ENCODE measurements around the gene SOX21. TPM values are rescaled to one million over a fixed set of nuclear protein-coding genes. Genes with fewer than 3 reads are reported as not detected.

The SOX21 gene
- polyA plus RNA-seq, 1 donor (not counting 4 experiments of a cell fraction or from before 2014, with no cell fraction given) = not detected

DNA sequence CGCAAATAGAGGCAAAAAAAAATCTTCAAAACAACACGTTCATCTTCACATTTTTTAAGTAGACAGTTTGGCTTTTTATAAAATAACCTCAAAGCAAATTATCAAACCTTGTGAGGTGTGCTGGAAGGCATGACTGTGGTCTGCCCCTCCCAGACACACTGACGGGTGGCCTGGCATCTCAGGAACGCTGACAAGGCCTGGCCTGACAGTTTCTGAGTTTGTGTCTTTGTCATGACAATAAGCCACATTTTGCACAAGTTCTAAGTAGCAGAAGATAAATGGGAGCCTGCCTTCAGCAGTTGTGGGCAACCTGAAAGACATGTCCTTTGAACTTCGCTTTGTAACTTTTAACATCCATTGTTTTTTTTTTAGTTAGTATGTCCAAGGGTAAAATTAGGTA lies 38.5 kb downstream of the SOX21 start:
- DNase-seq (ENCODE audit: low read depth, low spot score) (no peak), FAIRE-seq (no peak)
- Histone ChIP-seq H3K4me3 (ENCODE audit: control insufficient read depth in 2 of 3, extremely low read depth in 1 of 3, insufficient read depth in 2 of 3, low read depth in 1 of 3, low read length in 3 of 3) (no peak overlapping the region), H3K4me2 (ENCODE audit: control insufficient read depth, extremely low read depth, insufficient read depth, low read depth, low read length) (no peak overlapping the region), H3K9me1 (ENCODE audit: control insufficient read depth, extremely low read depth, insufficient read depth, low read length) (no peaks in the 10 kb centered on the region), H4K20me1 (ENCODE audit: control insufficient read depth, extremely low read depth, insufficient read depth, low read length) (no peaks in the 10 kb centered on the region), H3K27ac (ENCODE audit: control insufficient read depth, insufficient read depth, low read length) (no peak overlapping the region), H3K79me2 (ENCODE audit: control insufficient read depth, insufficient read depth, low read length) (no peaks in the 10 kb centered on the region), H3K4me1 (ENCODE audit: control insufficient read depth, extremely low read depth, insufficient read depth, low read length) (no peaks in the 10 kb centered on the region), H3K36me3 (ENCODE audit: control insufficient read depth in 2 of 2, extremely low read depth in 1 of 2, insufficient read depth in 2 of 2, low read length in 2 of 2) (no peaks in the 10 kb centered on the region), H3K9me3 (ENCODE audit: control insufficient read depth, low read depth, low read length) (no peaks in the 10 kb centered on the region), H3K27me3 (ENCODE audit: control insufficient read depth, extremely low read depth, insufficient read depth, low read length) (no peaks in the 10 kb centered on the region), H3K9ac (ENCODE audit: control insufficient read depth, extremely low read depth, insufficient read depth, low read length) (no peak overlapping the region), H2AFZ (ENCODE audit: control insufficient read depth, low read length) (no peak overlapping the region)
- no peak for TF ChIP-seq EZH2 (IDR thresholded peaks at IDR 0.05; ENCODE audit: low read length)
- TF ChIP-seq, protein P1, sequence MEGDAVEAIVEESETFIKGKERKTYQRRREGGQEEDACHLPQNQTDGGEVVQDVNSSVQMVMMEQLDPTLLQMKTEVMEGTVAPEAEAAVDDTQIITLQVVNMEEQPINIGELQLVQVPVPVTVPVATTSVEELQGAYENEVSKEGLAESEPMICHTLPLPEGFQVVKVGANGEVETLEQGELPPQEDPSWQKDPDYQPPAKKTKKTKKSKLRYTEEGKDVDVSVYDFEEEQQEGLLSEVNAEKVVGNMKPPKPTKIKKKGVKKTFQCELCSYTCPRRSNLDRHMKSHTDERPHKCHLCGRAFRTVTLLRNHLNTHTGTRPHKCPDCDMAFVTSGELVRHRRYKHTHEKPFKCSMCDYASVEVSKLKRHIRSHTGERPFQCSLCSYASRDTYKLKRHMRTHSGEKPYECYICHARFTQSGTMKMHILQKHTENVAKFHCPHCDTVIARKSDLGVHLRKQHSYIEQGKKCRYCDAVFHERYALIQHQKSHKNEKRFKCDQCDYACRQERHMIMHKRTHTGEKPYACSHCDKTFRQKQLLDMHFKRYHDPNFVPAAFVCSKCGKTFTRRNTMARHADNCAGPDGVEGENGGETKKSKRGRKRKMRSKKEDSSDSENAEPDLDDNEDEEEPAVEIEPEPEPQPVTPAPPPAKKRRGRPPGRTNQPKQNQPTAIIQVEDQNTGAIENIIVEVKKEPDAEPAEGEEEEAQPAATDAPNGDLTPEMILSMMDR (optimal IDR thresholded peaks at IDR 0.05 in 1 of 3, IDR thresholded peaks at IDR 0.05 in 1 of 3, conservative IDR thresholded peaks at IDR 0.05 in 1 of 3; ENCODE audit: extremely low read depth in 1 of 3, insufficient read depth in 2 of 3, low read length in 3 of 3) = no peak
- dilution Hi-C loops (cut with MboI; ENCODE audit: extremely low pct_ligation_motif_present, low sequenced_read_pairs) = no loop called here

DNA sequence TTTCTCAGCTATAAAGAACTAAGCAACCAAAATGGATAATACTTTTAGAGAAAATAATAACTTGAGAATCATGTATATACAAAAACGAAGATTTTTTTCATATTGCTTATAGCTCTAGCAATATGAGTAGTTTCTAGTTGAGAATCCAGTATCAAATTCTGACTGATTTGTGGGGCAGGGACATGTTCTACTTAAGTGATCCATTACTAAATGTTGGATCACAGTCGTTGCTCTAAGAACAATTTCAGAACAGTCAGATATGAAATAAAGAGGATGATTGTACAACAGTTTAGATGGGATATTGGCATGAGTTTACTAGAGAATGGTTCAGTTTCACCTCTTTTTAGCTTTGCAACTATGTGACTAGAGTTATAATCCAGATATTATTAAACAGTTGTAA lies 39.9 kb downstream of the SOX21 start:
- FAIRE-seq (peak; percentile 29), DNase-seq (ENCODE audit: low read depth, low spot score) (no peak)
- Histone ChIP-seq H3K36me3 (ENCODE audit: control insufficient read depth in 2 of 2, extremely low read depth in 1 of 2, insufficient read depth in 2 of 2, low read length in 2 of 2) (no peaks in the 10 kb centered on the region), H3K27ac (ENCODE audit: control insufficient read depth, insufficient read depth, low read length) (no peak overlapping the region), H4K20me1 (ENCODE audit: control insufficient read depth, extremely low read depth, insufficient read depth, low read length) (no peaks in the 10 kb centered on the region), H3K9me1 (ENCODE audit: control insufficient read depth, extremely low read depth, insufficient read depth, low read length) (no peaks in the 10 kb centered on the region), H3K9me3 (ENCODE audit: control insufficient read depth, low read depth, low read length) (no peaks in the 10 kb centered on the region), H2AFZ (ENCODE audit: control insufficient read depth, low read length) (no peak overlapping the region), H3K4me2 (ENCODE audit: control insufficient read depth, extremely low read depth, insufficient read depth, low read depth, low read length) (no peak overlapping the region), H3K79me2 (ENCODE audit: control insufficient read depth, insufficient read depth, low read length) (no peaks in the 10 kb centered on the region), H3K9ac (ENCODE audit: control insufficient read depth, extremely low read depth, insufficient read depth, low read length) (no peak overlapping the region), H3K4me1 (ENCODE audit: control insufficient read depth, extremely low read depth, insufficient read depth, low read length) (no peaks in the 10 kb centered on the region), H3K27me3 (ENCODE audit: control insufficient read depth, extremely low read depth, insufficient read depth, low read length) (no peaks in the 10 kb centered on the region), H3K4me3 (ENCODE audit: control insufficient read depth in 2 of 3, extremely low read depth in 1 of 3, insufficient read depth in 2 of 3, low read depth in 1 of 3, low read length in 3 of 3) (no peak overlapping the region)
- no peak for TF ChIP-seq EZH2 (IDR thresholded peaks at IDR 0.05; ENCODE audit: low read length)
- TF ChIP-seq, protein P1 (optimal IDR thresholded peaks at IDR 0.05 in 1 of 3, IDR thresholded peaks at IDR 0.05 in 1 of 3, conservative IDR thresholded peaks at IDR 0.05 in 1 of 3; ENCODE audit: extremely low read depth in 1 of 3, insufficient read depth in 2 of 3, low read length in 3 of 3) = no peak
- dilution Hi-C loops (cut with MboI; ENCODE audit: extremely low pct_ligation_motif_present, low sequenced_read_pairs) = no loop called here
